ENCODE measurements around the gene YWHAQ. TPM values are rescaled to one million over a fixed set of nuclear protein-coding genes. Genes with fewer than 3 reads are reported as not detected.

Gene YWHAQ
- total RNA-seq, 1 donor from 2014 or later = 284 TPM

DNA sequence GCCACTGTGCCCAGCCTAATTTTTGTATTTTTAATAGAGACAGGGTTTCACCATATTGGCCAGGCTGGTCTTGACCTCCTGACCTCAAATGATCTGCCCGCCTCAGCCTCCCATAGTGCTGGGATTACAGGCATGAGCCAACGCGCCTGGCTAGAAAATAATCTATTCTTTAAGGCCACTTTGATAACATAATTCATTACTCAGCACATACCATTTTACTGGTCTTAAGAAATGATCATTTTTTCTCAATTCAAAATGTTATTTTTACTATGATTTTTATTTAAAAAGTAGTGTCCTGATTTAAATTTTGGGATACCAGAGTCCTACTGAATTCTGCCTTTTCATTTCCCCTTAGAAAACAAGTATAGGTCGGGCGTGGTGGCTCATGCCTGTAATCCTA is 48.2 kb downstream of the YWHAQ start:
- no peak for TF ChIP-seq CTCF (IDR thresholded peaks at IDR 0.05; ENCODE audit: insufficient read depth, low read length, poor library complexity, severe bottlenecking)
- H3K4me3 ChIP-seq (ENCODE audit: low read depth, low read length) = no peak overlapping the region
- H3K36me3 ChIP-seq (ENCODE audit: control insufficient read depth, insufficient read depth, low read length) = no peaks in the 10 kb centered on the region
- DNase-seq (ENCODE audit: low read depth) = no peak
- no peaks in the 10 kb centered on the region for H3K27me3 ChIP-seq (ENCODE audit: control insufficient read depth, insufficient read depth, low read length)

DNA sequence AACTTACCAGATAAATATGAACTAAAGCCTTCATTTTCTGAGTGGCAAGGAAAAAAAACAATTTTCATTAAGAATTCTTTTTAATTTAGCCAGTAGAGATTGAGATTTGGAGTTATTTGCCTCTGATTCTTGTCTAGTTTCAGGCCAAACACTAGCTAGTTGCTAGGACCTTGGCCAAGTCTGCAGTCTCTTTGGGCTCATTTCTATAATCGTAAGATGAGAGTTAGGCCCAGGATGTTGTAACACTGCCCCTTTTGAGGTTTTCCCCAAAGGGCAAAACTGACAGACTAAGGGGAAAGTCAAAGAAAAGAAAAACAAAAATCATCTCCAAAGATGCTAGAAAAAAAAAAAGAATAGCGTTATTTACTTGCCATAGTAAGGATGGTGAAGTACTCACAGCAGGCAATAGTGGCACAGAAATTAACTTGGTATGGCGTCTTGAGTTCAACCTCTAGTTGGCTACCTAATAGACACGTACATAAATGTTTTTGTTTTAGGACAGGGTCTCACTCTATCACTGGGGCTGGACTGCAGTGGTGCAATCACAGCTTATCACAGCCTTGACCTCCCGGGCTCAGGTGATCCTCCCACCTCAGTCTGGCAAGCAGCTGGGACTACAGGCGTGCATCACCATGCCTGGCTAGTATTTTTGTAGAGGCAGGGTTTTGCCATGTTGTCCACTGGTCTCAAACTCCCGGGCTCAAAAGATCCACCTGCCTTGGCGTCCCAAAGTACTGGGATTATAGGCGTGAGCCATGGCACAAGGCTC is 52.1 kb downstream of the YWHAQ start:
- Histone ChIP-seq H3K36me3 (ENCODE audit: control insufficient read depth, insufficient read depth, low read length) (no peaks in the 10 kb centered on the region), H3K4me3 (ENCODE audit: low read depth, low read length) (no peak overlapping the region), H3K27me3 (ENCODE audit: control insufficient read depth, insufficient read depth, low read length) (no peaks in the 10 kb centered on the region)
- DNase-seq (ENCODE audit: low read depth) = no peak
- no peak for TF ChIP-seq CTCF (IDR thresholded peaks at IDR 0.05; ENCODE audit: insufficient read depth, low read length, poor library complexity, severe bottlenecking)

GRCh38 chr2:9574331-9574730 is 56.5 kb downstream of the YWHAQ start:
- TF ChIP-seq CTCF (IDR thresholded peaks at IDR 0.05; ENCODE audit: insufficient read depth, low read length, poor library complexity, severe bottlenecking) = no peak
- no peak for DNase-seq (ENCODE audit: low read depth)

GRCh38 chr2:9573840-9574239 is 57.0 kb downstream of the YWHAQ start:
- H3K27me3 ChIP-seq (ENCODE audit: control insufficient read depth, insufficient read depth, low read length) = no peaks in the 10 kb centered on the region
- H3K36me3 ChIP-seq (ENCODE audit: control insufficient read depth, insufficient read depth, low read length) = no peaks in the 10 kb centered on the region
- H3K4me3 ChIP-seq (ENCODE audit: low read depth, low read length) = no peak overlapping the region
- no peak for TF ChIP-seq CTCF (IDR thresholded peaks at IDR 0.05; ENCODE audit: insufficient read depth, low read length, poor library complexity, severe bottlenecking)
- DNase-seq (ENCODE audit: low read depth) = no peak

More at GRCh38 chr2:9574331-9574730, 56.5 kb downstream of the YWHAQ start:
- Histone ChIP-seq H3K27me3 (ENCODE audit: control insufficient read depth, insufficient read depth, low read length) (no peaks in the 10 kb centered on the region), H3K36me3 (ENCODE audit: control insufficient read depth, insufficient read depth, low read length) (no peaks in the 10 kb centered on the region), H3K4me3 (ENCODE audit: low read depth, low read length) (no peak overlapping the region)

- Histone ChIP-seq H3K4me3 (ENCODE audit: low read depth, low read length) (no peak overlapping the region), H3K27me3 (ENCODE audit: control insufficient read depth, insufficient read depth, low read length) (no peaks in the 10 kb centered on the region), H3K36me3 (ENCODE audit: control insufficient read depth, insufficient read depth, low read length) (no peaks in the 10 kb centered on the region)
- no peak for DNase-seq (ENCODE audit: low read depth)
- no peak for TF ChIP-seq CTCF (IDR thresholded peaks at IDR 0.05; ENCODE audit: insufficient read depth, low read length, poor library complexity, severe bottlenecking)
Observed at GRCh38 chr2:9573013-9573720, 57.6 kb downstream of the YWHAQ start.

Data from kidney epithelial cell (primary cell).